ENCODE results near the gene TMEM178A.

- TF ChIP-seq CTCF (IDR thresholded peaks at IDR 0.05; ENCODE audit: insufficient read depth, low read depth, low read length) (no peak), EZH2 (IDR thresholded peaks at IDR 0.05; ENCODE audit: insufficient read depth, low read length) (no peak)
Measured at GRCh38 chr2:39649511-39649910, 16.2 kb upstream of the TMEM178A start.
